ENCODE measurements around the gene MUC20.
"Not testable (repeated sequence)": the region's sequence is repeated elsewhere in the genome, so short reads cannot be mapped to it uniquely, and the experiment has no call there.

MUC20 gene

DNA sequence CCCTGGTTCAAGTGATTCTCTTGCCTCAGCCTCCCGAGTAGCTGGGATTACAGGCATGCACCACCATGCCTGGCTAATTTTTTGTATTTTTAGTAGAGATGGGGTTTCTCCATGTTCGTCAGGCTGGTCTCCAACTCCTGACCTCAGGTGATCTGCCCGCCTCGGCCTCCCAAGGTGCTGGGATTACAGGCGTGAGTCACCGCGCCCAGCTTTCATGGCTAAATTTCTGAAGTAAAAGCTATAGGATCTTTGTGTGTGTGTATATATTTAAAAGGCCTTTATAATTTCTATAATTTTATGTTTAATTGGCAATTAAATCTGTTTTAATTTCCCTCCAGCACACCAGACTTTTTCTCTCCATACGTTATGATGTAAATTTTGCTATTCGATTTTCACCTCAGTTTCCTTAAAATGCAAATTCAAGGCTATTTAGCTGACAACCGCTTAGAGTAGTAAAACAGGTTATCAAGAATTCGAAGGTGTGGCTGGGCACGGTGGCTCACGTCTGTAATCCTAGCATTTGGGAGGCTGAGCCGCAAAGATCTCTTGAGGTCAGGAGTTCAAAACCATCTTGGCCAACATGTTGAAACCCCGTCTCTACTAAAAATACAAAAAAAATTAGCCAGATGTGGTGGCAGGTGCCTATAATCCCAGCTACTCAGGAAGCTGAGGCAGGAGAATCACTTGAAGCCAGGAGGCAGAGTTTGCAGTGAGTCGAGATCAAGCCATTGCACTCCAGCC is 1.1 kb upstream of the MUC20 start:
- not testable (repeated sequence) for H2AFZ ChIP-seq (ENCODE audit: low read depth, low read length); H3K36me3 ChIP-seq (ENCODE audit: insufficient read depth, low read length); H3K9me3 ChIP-seq (ENCODE audit: low read length); H3K4me3 ChIP-seq (ENCODE audit: low read length)
- Histone ChIP-seq H3K27me3 (ENCODE audit: insufficient read depth, low read length) (peaks cover 20% of the 10 kb centered on the region), H3K4me1 (ENCODE audit: insufficient read depth, low read length) (peaks cover 14% of the 10 kb centered on the region)

- not testable (repeated sequence) for H3K36me3 ChIP-seq (ENCODE audit: insufficient read depth, low read length); H3K9me3 ChIP-seq (ENCODE audit: low read length); H2AFZ ChIP-seq (ENCODE audit: low read depth, low read length); H3K4me3 ChIP-seq (ENCODE audit: low read length)
- Histone ChIP-seq H3K27me3 (ENCODE audit: insufficient read depth, low read length) (peaks cover 15% of the 10 kb centered on the region), H3K4me1 (ENCODE audit: insufficient read depth, low read length) (peaks cover 14% of the 10 kb centered on the region)
Measured at GRCh38 chr3:195722139-195722995, 1.6 kb downstream of the MUC20 start.

DNA sequence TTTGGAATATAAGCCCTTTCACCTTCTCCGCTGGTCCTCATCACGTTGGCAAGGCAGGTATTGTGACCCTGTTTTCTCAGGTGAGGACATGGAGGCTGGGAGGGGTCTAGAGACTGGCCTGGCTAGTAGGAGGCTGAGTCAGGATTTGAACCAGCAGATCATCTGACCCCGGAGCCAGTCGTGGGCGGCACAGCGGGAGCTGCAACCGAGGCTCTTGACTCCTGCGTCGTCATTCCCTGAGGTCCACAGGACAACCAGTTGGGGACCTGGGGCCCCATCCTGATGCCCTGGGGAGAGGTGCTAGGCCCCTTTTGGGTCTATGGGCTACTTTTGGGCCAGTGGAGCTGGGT is 2.2 kb downstream of the MUC20 start:
- H3K27me3 ChIP-seq (ENCODE audit: insufficient read depth, low read length) = peaks cover 14% of the 10 kb centered on the region
- not testable (repeated sequence) for H2AFZ ChIP-seq (ENCODE audit: low read depth, low read length); H3K4me3 ChIP-seq (ENCODE audit: low read length); H3K9me3 ChIP-seq (ENCODE audit: low read length); H3K36me3 ChIP-seq (ENCODE audit: insufficient read depth, low read length)
- peaks cover 12% of the 10 kb centered on the region for H3K4me1 ChIP-seq (ENCODE audit: insufficient read depth, low read length)

GRCh38 chr3:195724363-195724762 is 3.6 kb downstream of the MUC20 start:
- not testable (repeated sequence) for H3K36me3 ChIP-seq (ENCODE audit: insufficient read depth, low read length); H3K9me3 ChIP-seq (ENCODE audit: low read length); H3K4me3 ChIP-seq (ENCODE audit: low read length); H2AFZ ChIP-seq (ENCODE audit: low read depth, low read length); H3K4me1 ChIP-seq (ENCODE audit: insufficient read depth, low read length)
- peaks cover 14% of the 10 kb centered on the region for H3K27me3 ChIP-seq (ENCODE audit: insufficient read depth, low read length)

DNA sequence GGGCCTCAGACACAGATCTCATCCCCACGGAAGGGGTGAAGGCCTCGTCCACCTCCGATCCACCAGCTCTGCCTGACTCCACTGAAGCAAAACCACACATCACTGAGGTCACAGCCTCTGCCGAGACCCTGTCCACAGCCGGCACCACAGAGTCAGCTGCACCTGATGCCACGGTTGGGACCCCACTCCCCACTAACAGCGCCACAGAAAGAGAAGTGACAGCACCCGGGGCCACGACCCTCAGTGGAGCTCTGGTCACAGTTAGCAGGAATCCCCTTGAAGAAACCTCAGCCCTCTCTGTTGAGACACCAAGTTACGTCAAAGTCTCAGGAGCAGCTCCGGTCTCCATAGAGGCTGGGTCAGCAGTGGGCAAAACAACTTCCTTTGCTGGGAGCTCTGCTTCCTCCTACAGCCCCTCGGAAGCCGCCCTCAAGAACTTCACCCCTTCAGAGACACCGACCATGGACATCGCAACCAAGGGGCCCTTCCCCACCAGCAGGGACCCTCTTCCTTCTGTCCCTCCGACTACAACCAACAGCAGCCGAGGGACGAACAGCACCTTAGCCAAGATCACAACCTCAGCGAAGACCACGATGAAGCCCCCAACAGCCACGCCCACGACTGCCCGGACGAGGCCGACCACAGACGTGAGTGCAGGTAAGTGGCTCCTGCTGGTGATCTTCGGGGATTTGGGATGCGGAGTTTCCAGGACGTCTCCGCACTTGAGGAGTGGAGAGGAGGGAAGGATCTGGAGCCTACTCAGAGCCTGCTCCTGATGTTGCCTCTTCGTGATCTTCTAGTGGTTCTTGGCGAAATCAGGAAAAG is 5.3 kb downstream of the MUC20 start:
- H3K27me3 ChIP-seq (ENCODE audit: insufficient read depth, low read length); H3K36me3 ChIP-seq (ENCODE audit: insufficient read depth, low read length); H3K4me3 ChIP-seq (ENCODE audit: low read length); H3K4me1 ChIP-seq (ENCODE audit: insufficient read depth, low read length); H2AFZ ChIP-seq (ENCODE audit: low read depth, low read length); H3K9me3 ChIP-seq (ENCODE audit: low read length): not testable (repeated sequence)

DNA sequence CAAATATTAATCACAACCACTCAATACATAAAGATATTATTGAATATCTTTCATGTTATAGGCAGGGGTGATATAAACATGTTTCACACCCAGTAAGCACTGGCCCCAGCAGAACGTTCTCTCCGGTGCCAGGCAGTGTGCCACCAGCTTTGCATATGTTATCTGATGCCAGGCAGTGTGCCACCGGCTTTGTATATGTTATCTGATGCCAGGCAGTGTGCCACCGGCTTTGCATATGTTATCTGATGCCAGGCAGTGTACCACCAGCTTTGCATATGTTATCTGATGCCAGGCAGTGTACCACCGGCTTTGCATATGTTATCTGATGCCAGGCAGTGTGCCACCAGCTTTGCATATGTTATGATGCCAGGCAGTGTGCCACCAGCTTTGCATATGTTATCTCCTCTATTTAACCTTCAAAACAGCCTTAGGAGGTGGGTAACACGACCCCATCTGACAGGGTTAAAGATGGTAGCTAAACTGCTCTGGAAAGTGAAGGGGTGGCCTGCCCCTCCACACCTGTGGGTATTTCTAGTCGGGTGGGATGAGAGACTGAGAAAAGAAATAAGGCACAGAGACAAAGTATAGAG is 6.9 kb downstream of the MUC20 start:
- no peak overlapping the region for H3K4me3 ChIP-seq (ENCODE audit: low read length)
- H3K36me3 ChIP-seq (ENCODE audit: insufficient read depth, low read length) = no peaks in the 10 kb centered on the region
- no peaks in the 10 kb centered on the region for H3K9me3 ChIP-seq (ENCODE audit: low read length)
- no peak overlapping the region for H2AFZ ChIP-seq (ENCODE audit: low read depth, low read length)
- H3K27me3 ChIP-seq (ENCODE audit: insufficient read depth, low read length) = peaks cover 4% of the 10 kb centered on the region
- H3K4me1 ChIP-seq (ENCODE audit: insufficient read depth, low read length) = peaks cover 8% of the 10 kb centered on the region

DNA sequence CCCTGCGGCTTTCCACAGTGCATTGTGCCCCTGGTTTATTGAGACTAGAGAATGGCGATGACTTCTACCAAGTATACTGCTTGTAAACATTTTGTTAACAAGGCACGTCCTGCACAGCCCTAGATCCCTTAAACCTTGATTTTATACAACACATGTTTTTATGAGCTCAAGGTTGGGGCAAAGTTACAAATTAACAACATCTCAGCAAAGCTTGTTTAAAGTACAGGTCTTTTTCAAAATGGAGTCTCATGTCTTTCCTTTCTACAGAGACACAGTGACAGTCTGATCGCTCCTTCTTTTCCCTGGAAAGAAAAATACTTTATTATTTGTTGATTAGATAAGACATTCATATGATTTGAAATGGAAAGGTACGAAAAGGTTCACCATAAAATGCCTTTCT is 8.0 kb downstream of the MUC20 start:
- H3K27me3 ChIP-seq (ENCODE audit: insufficient read depth, low read length); H3K9me3 ChIP-seq (ENCODE audit: low read length); H2AFZ ChIP-seq (ENCODE audit: low read depth, low read length); H3K4me1 ChIP-seq (ENCODE audit: insufficient read depth, low read length); H3K4me3 ChIP-seq (ENCODE audit: low read length); H3K36me3 ChIP-seq (ENCODE audit: insufficient read depth, low read length): not testable (repeated sequence)

GRCh38 chr3:195729476-195730251 is 8.9 kb downstream of the MUC20 start:
- Histone ChIP-seq H3K4me1 (ENCODE audit: insufficient read depth, low read length) (peaks cover 8% of the 10 kb centered on the region), H3K4me3 (ENCODE audit: low read length) (no peak overlapping the region), H3K9me3 (ENCODE audit: low read length) (no peaks in the 10 kb centered on the region), H3K36me3 (ENCODE audit: insufficient read depth, low read length) (no peaks in the 10 kb centered on the region), H2AFZ (ENCODE audit: low read depth, low read length) (no peak overlapping the region), H3K27me3 (ENCODE audit: insufficient read depth, low read length) (peaks cover 4% of the 10 kb centered on the region)

GRCh38 chr3:195731356-195731905 is 10.7 kb downstream of the MUC20 start:
- no peak overlapping the region for H2AFZ ChIP-seq (ENCODE audit: low read depth, low read length)
- H3K36me3 ChIP-seq (ENCODE audit: insufficient read depth, low read length) = no peaks in the 10 kb centered on the region
- H3K9me3 ChIP-seq (ENCODE audit: low read length) = no peaks in the 10 kb centered on the region
- H3K4me1 ChIP-seq (ENCODE audit: insufficient read depth, low read length) = peaks cover 8% of the 10 kb centered on the region
- H3K27me3 ChIP-seq (ENCODE audit: insufficient read depth, low read length) = peaks cover 6% of the 10 kb centered on the region
- H3K4me3 ChIP-seq (ENCODE audit: low read length) = no peak overlapping the region

- Histone ChIP-seq H2AFZ (ENCODE audit: low read depth, low read length) (no peak overlapping the region), H3K4me1 (ENCODE audit: insufficient read depth, low read length) (peaks cover 8% of the 10 kb centered on the region), H3K27me3 (ENCODE audit: insufficient read depth, low read length) (peaks cover 10% of the 10 kb centered on the region), H3K4me3 (ENCODE audit: low read length) (no peak overlapping the region), H3K36me3 (ENCODE audit: insufficient read depth, low read length) (no peaks in the 10 kb centered on the region), H3K9me3 (ENCODE audit: low read length) (no peaks in the 10 kb centered on the region)
Measured at GRCh38 chr3:195732940-195733339, 12.2 kb downstream of the MUC20 start.

DNA sequence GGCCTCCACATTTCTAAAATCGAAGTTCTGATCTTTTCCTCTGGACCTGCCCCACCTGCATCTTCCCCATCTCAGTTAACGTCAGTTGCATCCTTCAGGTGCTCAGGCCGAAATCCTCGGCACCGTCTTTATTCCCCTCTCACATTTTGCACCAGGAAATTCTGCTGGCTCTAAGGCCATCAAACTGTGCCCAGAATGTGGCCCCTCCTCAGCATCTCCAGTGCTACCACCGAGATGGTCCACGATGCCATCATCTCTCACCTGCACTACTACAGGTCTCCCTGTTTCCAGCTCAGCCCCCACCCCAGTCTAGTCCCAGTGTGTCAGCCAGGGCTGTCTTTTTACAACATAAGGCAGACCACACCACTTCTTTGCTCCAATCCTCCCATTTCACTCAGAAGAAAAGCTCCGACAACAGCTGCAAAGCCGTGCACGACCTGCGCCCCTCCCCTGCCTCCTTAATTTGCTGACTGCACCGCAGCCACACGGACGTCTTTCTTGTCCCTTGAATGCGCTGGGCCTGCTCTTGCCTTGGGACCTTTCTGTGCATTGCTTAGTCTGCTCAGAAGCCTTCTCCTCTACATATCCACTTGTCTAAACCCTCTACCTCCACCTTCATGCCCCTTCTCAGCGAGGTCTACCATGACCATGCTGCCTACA is 14.4 kb downstream of the MUC20 start:
- H3K9me3 ChIP-seq (ENCODE audit: low read length) = no peaks in the 10 kb centered on the region
- no peak overlapping the region for H3K4me3 ChIP-seq (ENCODE audit: low read length)
- no peak overlapping the region for H2AFZ ChIP-seq (ENCODE audit: low read depth, low read length)

More for the DNA sequence above, 14.4 kb downstream of the MUC20 start:
- H3K4me1 ChIP-seq (ENCODE audit: insufficient read depth, low read length) = no peaks in the 10 kb centered on the region
- H3K27me3 ChIP-seq (ENCODE audit: insufficient read depth, low read length) = peaks cover 19% of the 10 kb centered on the region
- no peaks in the 10 kb centered on the region for H3K36me3 ChIP-seq (ENCODE audit: insufficient read depth, low read length)

Measured in neuron (in vitro differentiated cells).